ENCODE data around the gene SEPTIN7. TPM values are rescaled to one million over a fixed set of nuclear protein-coding genes. Genes with fewer than 3 reads are reported as not detected.

The SEPTIN7 gene
- total and polyA plus RNA-seq, 2 of the 4 experiments (the other 2 are of a cell fraction): 150 to 239 TPM

DNA sequence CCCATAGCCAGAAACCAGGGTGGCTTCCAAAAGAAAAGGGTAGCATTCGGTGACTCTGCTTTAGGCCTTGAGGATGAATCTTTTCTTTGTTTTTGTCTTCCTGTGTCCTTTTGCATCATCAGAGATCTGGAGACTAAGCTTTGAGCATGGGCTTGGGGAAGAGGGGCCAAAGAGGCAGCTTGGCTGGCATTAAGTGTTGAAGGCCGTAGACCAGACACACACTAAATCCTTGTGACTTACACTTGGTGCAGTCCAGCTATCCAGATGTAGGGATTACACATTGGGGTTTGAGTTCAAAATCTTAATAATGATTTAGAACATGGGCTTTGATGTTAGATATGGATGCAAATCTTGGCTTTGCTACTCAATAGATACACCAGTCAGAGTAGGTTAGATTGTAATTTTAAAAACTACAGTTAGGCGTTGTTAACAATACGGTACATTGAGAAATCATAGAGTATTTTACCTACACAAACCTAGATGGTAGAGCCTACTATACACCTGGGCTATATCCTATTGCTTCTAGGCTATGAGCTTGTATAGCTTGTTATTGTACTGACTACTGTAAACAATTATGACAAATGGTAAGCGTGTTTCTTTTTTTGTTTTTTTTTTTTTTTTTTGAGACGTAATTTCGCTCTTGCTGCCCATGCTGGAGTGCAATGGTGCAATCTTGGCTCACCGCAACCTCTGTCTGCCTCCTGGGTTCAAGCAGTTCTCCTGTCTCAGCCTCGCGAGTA lies 3.5 kb downstream of the SEPTIN7 start:
- H3K14ac ChIP-seq (replicated peaks; ENCODE audit: low read depth, low read length): no peak overlapping the region
- in situ Hi-C loops (cut with MboI; ENCODE audit: low sequenced_read_pairs): no loop called here
- no peak overlapping the region for H3K9ac ChIP-seq (ENCODE audit: low read depth, low read length)
- peaks cover 4 to 15% of the 10 kb centered on the region in 2 experiments; a peak in 2 of 4 replicates for H3K79me1 ChIP-seq (ENCODE audit: low read depth in 1 of 2, low read length in 2 of 2)
- intact Hi-C loops (cut with micrococcal nuclease): loop anchor here (5.0 kb wide), 4 partner anchors 33 to 377 kb away; no protein-coding TSS in a partner anchor
- H2AK5ac ChIP-seq (ENCODE audit: low read depth, low read length): no peak overlapping the region
- no peak overlapping the region for H4K5ac ChIP-seq (ENCODE audit: low read depth, low read length)
- H2AFZ ChIP-seq (replicated peaks; ENCODE audit: low read length, poor library complexity): no peak overlapping the region
- ChIA-PET CTCF (interaction anchor here (0.5 kb wide), 1 partner anchor 15 kb away, joined by 4 read pairs; no protein-coding TSS in a partner anchor), POLR2A (ENCODE audit: unreplicated experiment) (interaction anchor here (0.7 kb wide), 1 partner anchor 81 kb away, joined by 3 read pairs; no protein-coding TSS in a partner anchor)
- peaks cover 4% of the 10 kb centered on the region; the same call in 1 of the 2 replicates for H3K4me1 ChIP-seq (ENCODE audit: control insufficient read depth, insufficient read depth, low read length)
- H3K18ac ChIP-seq (ENCODE audit: low read depth, low read length): no peak overlapping the region
- H3K9me1 ChIP-seq (ENCODE audit: insufficient read depth, low read length): peaks cover 3% of the 10 kb centered on the region; the same call in 1 of the 2 replicates
- no TSS peak for BruUV-seq (replicated peaks)
- no peaks in the 10 kb centered on the region for H3K27me3 ChIP-seq (ENCODE audit: control insufficient read depth, insufficient read depth, low read length)
- H3K36me3 ChIP-seq (ENCODE audit: control insufficient read depth, insufficient read depth, low read length): no peaks in the 10 kb centered on the region
- no peaks in the 10 kb centered on the region for H3K9me3 ChIP-seq (ENCODE audit: control insufficient read depth, insufficient read depth, low read length)
- no peak overlapping the region for H2BK120ac ChIP-seq (ENCODE audit: low read depth, low read length)
- H4K91ac ChIP-seq (ENCODE audit: insufficient read depth, low read depth, low read length): no peak overlapping the region
- dilution Hi-C loops (cut with HindIII; ENCODE audit: low sequenced_read_pairs, unreplicated experiment): no loop called here
- no CpG with 5 or more reads among the region's 10 CpGs for whole genome bisulfite sequencing, 2 experiments (ENCODE audit: extremely low coverage in 2 of 2, insufficient read length in 1 of 2)
- no peak overlapping the region for H3K27ac ChIP-seq (ENCODE audit: insufficient read depth, low read length)
- H3K4ac ChIP-seq (ENCODE audit: low read depth, low read length): no peak overlapping the region
- H2AK9ac ChIP-seq (replicated peaks; ENCODE audit: low read depth, low read length, poor library complexity): no peak overlapping the region
- H3K4me2 ChIP-seq (ENCODE audit: low read depth, low read length): peak overlapping the region; percentile 26; the same call in 1 of the 2 replicates
- ATAC-seq (ENCODE audit: low read depth) (no peak), DNase-seq (no peak)
- no peak overlapping the region for H2BK15ac ChIP-seq (ENCODE audit: low read depth, low read length)
- H3K4me3 ChIP-seq (ENCODE audit: insufficient read depth, low read depth, low read length): no peak overlapping the region
- H3K56ac ChIP-seq (ENCODE audit: extremely low read depth, insufficient read depth, low read length): no peak overlapping the region
- H2BK5ac ChIP-seq (ENCODE audit: low read depth, low read length, poor library complexity, severe bottlenecking): no peak overlapping the region
- H4K8ac ChIP-seq (ENCODE audit: low read depth in 2 of 2, low read length in 2 of 2): no peak overlapping the region
- H2BK20ac ChIP-seq (ENCODE audit: low read depth, low read length): no peak overlapping the region
- 0 out of 2 replicates have a peak overlapping the region, but pooled peaks have one; percentile 23 for H3K23ac ChIP-seq (ENCODE audit: low read depth, low read length)
- peaks cover 74% of the 10 kb centered on the region for H4K20me1 ChIP-seq (ENCODE audit: insufficient read depth, low read length)
- TF ChIP-seq BHLHE40 (IDR thresholded peaks at IDR 0.05; ENCODE audit: low read depth, low read length) (no peak), RCOR1 (IDR thresholded peaks at IDR 0.05; ENCODE audit: insufficient replicate concordance, low read length) (no peak), CEBPB (IDR thresholded peaks at IDR 0.05; ENCODE audit: low read depth, low read length) (no peak), MAFK (IDR thresholded peaks at IDR 0.05; ENCODE audit: low read depth, low read length) (no peak), CTCF (conservative IDR thresholded peaks at IDR 0.05; ENCODE audit: low read depth, low read length) (no peak), FOS (IDR thresholded peaks at IDR 0.05; ENCODE audit: low read depth, low read length) (no peak), POLR2A (IDR thresholded peaks at IDR 0.05; ENCODE audit: low read depth, low read length) (no peak), SMC3 (IDR thresholded peaks at IDR 0.05; ENCODE audit: low read depth, low read length) (no peak), RFX5 (IDR thresholded peaks at IDR 0.05; ENCODE audit: low read depth, low read length) (no peak), MXI1 (IDR thresholded peaks at IDR 0.05; ENCODE audit: borderline replicate concordance, low read depth, low read length) (no peak), ELK1 (IDR thresholded peaks at IDR 0.05; ENCODE audit: borderline replicate concordance, low read depth, low read length) (no peak), RAD21 (IDR thresholded peaks at IDR 0.05; ENCODE audit: low read length) (no peak), CHD1 (IDR thresholded peaks at IDR 0.05; ENCODE audit: low read depth, low read length) (no peak), NFE2L2 (IDR thresholded peaks at IDR 0.05; ENCODE audit: low read depth, low read length) (no peak)
- TF ChIP-seq, protein P1, sequence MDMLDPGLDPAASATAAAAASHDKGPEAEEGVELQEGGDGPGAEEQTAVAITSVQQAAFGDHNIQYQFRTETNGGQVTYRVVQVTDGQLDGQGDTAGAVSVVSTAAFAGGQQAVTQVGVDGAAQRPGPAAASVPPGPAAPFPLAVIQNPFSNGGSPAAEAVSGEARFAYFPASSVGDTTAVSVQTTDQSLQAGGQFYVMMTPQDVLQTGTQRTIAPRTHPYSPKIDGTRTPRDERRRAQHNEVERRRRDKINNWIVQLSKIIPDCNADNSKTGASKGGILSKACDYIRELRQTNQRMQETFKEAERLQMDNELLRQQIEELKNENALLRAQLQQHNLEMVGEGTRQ (IDR thresholded peaks at IDR 0.05; ENCODE audit: low read depth, low read length): no peak
